ENCODE results near the gene SDR9C7.

GRCh38 chr12:56905852-56906251 is 28.4 kb downstream of the SDR9C7 start:
- no peak for TF ChIP-seq CTCF (IDR thresholded peaks at IDR 0.05; ENCODE audit: insufficient read depth, low read length, poor library complexity, severe bottlenecking)
- no peak for TF ChIP-seq EZH2phosphoT487 (conservative IDR thresholded peaks at IDR 0.05; ENCODE audit: low read length)

Data from SU-DHL-6 (cell line).